IMR-90 (cell line): ENCODE data around the gene TMEM131. TPM values are rescaled to one million over a fixed set of nuclear protein-coding genes. Genes with fewer than 3 reads are reported as not detected.

ENCODE experiments used
- ATAC-seq: fragments of 200-7000 bp; cut with Tn5 transposase; 2 replicates; pipeline ENCODE4 v1.9.1; 2020; ENCODE audit warnings: low read depth, mild to moderate bottlenecking, moderate library complexity
- BruUV-seq: library from RNA; stranded (reverse); fragments of 400-500 nt; replicated peaks from 2 replicates; lab custom pipeline; 2021; lab: Mats Ljungman, UMichigan
- CTCF ChIA-PET: fragments of 300-600 bp; formaldehyde crosslinking; extraction: SDS; loops from one replicate; lab custom pipeline; 2021; ENCODE audit warnings: antibody characterized with exemption; lab: Yijun Ruan, JAX
- POLR2A ChIA-PET: fragments of 300-600 bp; sonication (Branson Sonifier 250); formaldehyde crosslinking; loops from one replicate; lab custom pipeline; 2022; ENCODE audit warnings: antibody characterized with exemption; ENCODE audit not compliant: unreplicated experiment; lab: Charles Lee
- DNase-seq: peaks from one replicate; pipeline ENCODE4 v3.0.0; 2013
- H2AFZ ChIP-seq: replicated peaks from 2 replicates; pipeline ENCODE3; 2013; ENCODE audit warnings: low read length, mild to moderate bottlenecking; ENCODE audit not compliant: poor library complexity
- H2AK5ac ChIP-seq: 2 replicates; pipeline ENCODE4 v1.6.1; 2013; ENCODE audit warnings: low read depth, low read length, inconsistent platforms
- H2AK9ac ChIP-seq: replicated peaks from 2 replicates; pipeline ENCODE3; 2013; ENCODE audit warnings: mild to moderate bottlenecking, low read depth, low read length, moderate library complexity; ENCODE audit not compliant: poor library complexity
- H2BK120ac ChIP-seq: 2 replicates; pipeline ENCODE4 v1.6.1; 2013; ENCODE audit warnings: low read depth, low read length, inconsistent platforms
- H2BK15ac ChIP-seq: 3 replicates; pipeline ENCODE4 v1.6.1; 2013; ENCODE audit warnings: low read depth, low read length, inconsistent platforms
- H2BK20ac ChIP-seq: 2 replicates; pipeline ENCODE4 v1.6.1; 2013; ENCODE audit warnings: low read depth, mild to moderate bottlenecking, inconsistent platforms, low read length, moderate library complexity
- H2BK5ac ChIP-seq: 2 replicates; pipeline ENCODE4 v1.6.1; 2013; ENCODE audit warnings: mild to moderate bottlenecking, low read depth, low read length, inconsistent platforms; ENCODE audit not compliant: poor library complexity, severe bottlenecking
- H3K14ac ChIP-seq: replicated peaks from 2 replicates; pipeline ENCODE4 v1.6.1; 2013; ENCODE audit warnings: low read depth, low read length, inconsistent platforms
- H3K18ac ChIP-seq: 2 replicates; pipeline ENCODE4 v1.6.1; 2013; ENCODE audit warnings: low read depth, low read length, control low read depth
- H3K23ac ChIP-seq: 2 replicates; pipeline ENCODE4 v1.6.1; 2013; ENCODE audit warnings: low read depth, low read length, inconsistent platforms
- H3K27ac ChIP-seq: 2 replicates; pipeline ENCODE4 v1.5.1; 2013; ENCODE audit warnings: mild to moderate bottlenecking, control low read depth, low read length; ENCODE audit not compliant: insufficient read depth
- H3K27me3 ChIP-seq: 2 replicates; pipeline ENCODE4 v1.6.1; 2013; ENCODE audit warnings: low read length; ENCODE audit not compliant: control insufficient read depth, insufficient read depth
- H3K36me3 ChIP-seq: 2 replicates; pipeline ENCODE4 v1.6.1; 2013; ENCODE audit warnings: low read length, mixed read lengths; ENCODE audit not compliant: control insufficient read depth, insufficient read depth
- H3K4ac ChIP-seq: 2 replicates; pipeline ENCODE4 v1.6.1; 2013; ENCODE audit warnings: low read depth, low read length, inconsistent platforms
- H3K4me1 ChIP-seq: 2 replicates; pipeline ENCODE4 v1.6.1; 2013; ENCODE audit warnings: low read length, mixed read lengths; ENCODE audit not compliant: control insufficient read depth, insufficient read depth
- H3K4me2 ChIP-seq: 2 replicates; pipeline ENCODE4 v1.6.1; 2013; ENCODE audit warnings: low read depth, mild to moderate bottlenecking, control low read depth, low read length, moderate library complexity
- H3K4me3 ChIP-seq: 2 replicates; pipeline ENCODE4 v1.5.1; 2013; ENCODE audit warnings: low read depth, mild to moderate bottlenecking, control low read depth, low read length, moderate library complexity; ENCODE audit not compliant: insufficient read depth
- H3K56ac ChIP-seq: 2 replicates; pipeline ENCODE4 v1.6.1; 2013; ENCODE audit warnings: low read length, inconsistent platforms; ENCODE audit not compliant: insufficient read depth; ENCODE audit errors: extremely low read depth
- H3K79me1 ChIP-seq, 2 experiments: 2 replicates each; pipeline ENCODE4 v1.6.1; 2013; ENCODE audit warnings: low read length in 2 of 2, inconsistent platforms in 1 of 2, low read depth in 1 of 2
- H3K9ac ChIP-seq: 2 replicates; pipeline ENCODE4 v1.6.1; 2013; ENCODE audit warnings: low read depth, low read length, control low read depth
- H3K9me1 ChIP-seq: 2 replicates; pipeline ENCODE4 v1.6.1; 2013; ENCODE audit warnings: low read length, inconsistent platforms; ENCODE audit not compliant: insufficient read depth
- H3K9me3 ChIP-seq: 2 replicates; pipeline ENCODE4 v1.6.1; 2013; ENCODE audit warnings: low read length; ENCODE audit not compliant: control insufficient read depth, insufficient read depth
- H4K20me1 ChIP-seq: 2 replicates; pipeline ENCODE4 v1.6.1; 2013; ENCODE audit warnings: low read length, inconsistent platforms; ENCODE audit not compliant: insufficient read depth
- H4K5ac ChIP-seq: 2 replicates; pipeline ENCODE4 v1.6.1; 2013; ENCODE audit warnings: mild to moderate bottlenecking, low read depth, low read length, control low read depth
- H4K8ac ChIP-seq, 2 experiments: 2 replicates each; pipeline ENCODE4 v1.6.1; 2013; ENCODE audit warnings: low read depth in 2 of 2, low read length in 2 of 2, control low read depth in 1 of 2, inconsistent platforms in 1 of 2
- H4K91ac ChIP-seq: 2 replicates; pipeline ENCODE4 v1.6.1; 2013; ENCODE audit warnings: low read depth, low read length, inconsistent platforms; ENCODE audit not compliant: insufficient read depth
- BHLHE40 ChIP-seq: fragments of 150-350 bp; IDR thresholded peaks from 2 replicates; pipeline ENCODE4 v1.6.1; 2016; ENCODE audit warnings: mild to moderate bottlenecking, low read depth, low read length
- CEBPB ChIP-seq: IDR thresholded peaks from 2 replicates; pipeline ENCODE4 v1.6.1; 2012; ENCODE audit warnings: low read depth, low read length, improper control_type of control experiment
- MAZ ChIP-seq: IDR thresholded peaks from 2 replicates; pipeline ENCODE4 v1.6.1; 2012; ENCODE audit warnings: low read depth, mild to moderate bottlenecking, low read length, improper control_type of control experiment, moderate library complexity, borderline replicate concordance
- MXI1 ChIP-seq: IDR thresholded peaks from 2 replicates; pipeline ENCODE4 v1.6.1; 2012; ENCODE audit warnings: low read depth, mild to moderate bottlenecking, low read length, moderate library complexity, borderline replicate concordance
- POLR2A ChIP-seq: IDR thresholded peaks from 2 replicates; pipeline ENCODE4 v1.6.1; 2012; ENCODE audit warnings: mild to moderate bottlenecking, low read depth, low read length
- RFX5 ChIP-seq: IDR thresholded peaks from 2 replicates; pipeline ENCODE4 v1.8.0; 2012; ENCODE audit warnings: low read depth, mild to moderate bottlenecking, low read length, moderate library complexity
- SMC3 ChIP-seq: fragments of 150-350 bp; IDR thresholded peaks from 2 replicates; pipeline ENCODE4 v1.6.1; 2016; ENCODE audit warnings: low read depth, mild to moderate bottlenecking, antibody characterized with exemption, low read length, moderate library complexity
- whole genome bisulfite sequencing, 2 experiments: methylation state at CpG; one replicate each; pipeline versions ENCODE4 v1.1.5 to v1.1.7; 2013; ENCODE audit warnings: missing lambda C conversion rate in 2 of 2; ENCODE audit not compliant: insufficient read length in 1 of 2; ENCODE audit errors: extremely low coverage in 2 of 2; 5-methylcytosine and 5-hydroxymethylcytosine counted together
- dilution Hi-C: fragments of 300-500 bp; cut with HindIII; formaldehyde crosslinking; loops from one replicate; pipeline ENCODE4 v1.14.3; 2018; ENCODE audit warnings: low sequenced_read_pairs; ENCODE audit not compliant: unreplicated experiment
- in situ Hi-C: fragments of 300-500 bp; cut with MboI; formaldehyde crosslinking; loops from 3 replicates; pipeline ENCODE4 v1.14.3; 2019; ENCODE audit warnings: low sequenced_read_pairs, inconsistent platforms, mixed read lengths
- intact Hi-C: fragments of 100-400 bp; cut with micrococcal nuclease; formaldehyde crosslinking; loops from 2 replicates; pipeline ENCODE4 v1.10.0; 2022
- polyA plus RNA-seq, 3 experiments: library from polyadenylated mRNA; depleted of rRNA; stranded (reverse); fragments of >200 nt; gene quantifications; 2 replicates each; pipeline ENCODE4 v1.2.3, GENCODE V29; 2012; ENCODE audit warnings: low replicate concordance in 1 of 3
- total RNA-seq: library from RNA; depleted of rRNA; stranded (reverse); fragments of >200 nt; gene quantifications from 2 replicates; pipeline ENCODE4 v1.2.3, GENCODE V29; 2012
- TF ChIP-seq, protein P1 (sequence below): fragments of 150-350 bp; IDR thresholded peaks from 2 replicates; pipeline ENCODE4 v1.6.1; 2017; ENCODE audit warnings: mild to moderate bottlenecking, antibody characterized with exemption, low read length, low read depth
- TF ChIP-seq, protein P2 (sequence below): conservative IDR thresholded peaks from 2 replicates; pipeline ENCODE4 v1.5.1; 2012; ENCODE audit warnings: mild to moderate bottlenecking, low read depth, low read length, improper control_type of control experiment

The TMEM131 gene
- total and polyA plus RNA-seq, 2 of the 4 experiments (the other 2 are of a cell fraction), result 13.3 to 14.0 TPM

DNA sequence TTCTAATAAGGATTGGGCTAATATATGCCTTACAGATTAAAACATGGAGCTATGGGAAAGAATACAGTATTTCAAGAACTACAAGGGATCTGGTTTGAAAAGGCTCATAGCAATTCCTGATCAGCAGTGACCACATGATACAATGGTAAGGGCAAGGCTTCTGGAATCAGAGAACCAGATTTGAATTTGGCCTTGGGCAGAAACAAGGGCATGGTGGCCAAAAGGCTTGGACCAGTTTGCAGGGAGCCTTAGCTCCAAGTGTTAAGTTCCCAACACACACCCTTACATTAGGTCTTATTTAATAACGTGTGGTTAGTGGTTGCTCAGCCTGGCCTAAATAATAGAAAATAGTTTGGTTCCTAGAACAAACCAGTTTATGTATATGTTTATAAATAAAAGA, 194.7 kb downstream of the TMEM131 start (continued):
- no peak for TF ChIP-seq CEBPB

DNA sequence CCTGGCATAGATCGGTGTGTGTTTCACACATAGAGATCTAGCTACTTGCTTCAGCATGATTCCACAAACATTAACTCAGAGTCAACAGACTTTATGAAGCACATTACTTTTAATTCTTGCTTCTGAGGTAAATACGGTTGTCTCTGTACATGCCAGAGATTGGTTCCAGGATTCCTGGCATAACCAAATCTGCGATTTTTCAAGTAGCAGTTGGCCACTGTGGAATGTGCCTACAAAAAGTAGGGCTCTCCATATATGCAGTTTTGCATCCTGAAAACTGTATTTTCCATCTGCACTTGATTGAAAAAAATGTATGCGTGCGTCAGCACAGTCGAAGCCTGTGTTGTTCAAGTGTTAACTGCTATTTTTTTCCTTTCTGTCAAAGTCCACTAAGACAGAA, 197.3 kb downstream of the TMEM131 start:
- no peak overlapping the region for H2BK5ac ChIP-seq
- H3K23ac ChIP-seq, result no peak overlapping the region
- no peak overlapping the region for H3K27ac ChIP-seq
- H3K36me3 ChIP-seq, result peaks cover 6% of the 10 kb centered on the region
- H4K5ac ChIP-seq, result no peak overlapping the region
- no peak overlapping the region for H3K4me3 ChIP-seq
- dilution Hi-C loops (no loop called here), intact Hi-C loops (no loop called here), in situ Hi-C loops (no loop called here)
- no peak overlapping the region for H3K14ac ChIP-seq
- no peak overlapping the region for H2AK9ac ChIP-seq
- no peak overlapping the region for H2AK5ac ChIP-seq
- no peaks in the 10 kb centered on the region for H3K9me3 ChIP-seq
- POLR2A ChIA-PET, result no interaction called here
- no peaks in the 10 kb centered on the region for H4K20me1 ChIP-seq
- no peak overlapping the region for H3K9ac ChIP-seq
- no peak for ATAC-seq
- TF ChIP-seq RFX5, result no peak
- TF ChIP-seq MXI1, result no peak
- no peak for TF ChIP-seq SMC3
- TF ChIP-seq POLR2A, result no peak
- no peak for TF ChIP-seq CEBPB
- TF ChIP-seq, protein P1, sequence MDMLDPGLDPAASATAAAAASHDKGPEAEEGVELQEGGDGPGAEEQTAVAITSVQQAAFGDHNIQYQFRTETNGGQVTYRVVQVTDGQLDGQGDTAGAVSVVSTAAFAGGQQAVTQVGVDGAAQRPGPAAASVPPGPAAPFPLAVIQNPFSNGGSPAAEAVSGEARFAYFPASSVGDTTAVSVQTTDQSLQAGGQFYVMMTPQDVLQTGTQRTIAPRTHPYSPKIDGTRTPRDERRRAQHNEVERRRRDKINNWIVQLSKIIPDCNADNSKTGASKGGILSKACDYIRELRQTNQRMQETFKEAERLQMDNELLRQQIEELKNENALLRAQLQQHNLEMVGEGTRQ, result no peak
- TF ChIP-seq BHLHE40, result no peak
- TF ChIP-seq, protein P2, sequence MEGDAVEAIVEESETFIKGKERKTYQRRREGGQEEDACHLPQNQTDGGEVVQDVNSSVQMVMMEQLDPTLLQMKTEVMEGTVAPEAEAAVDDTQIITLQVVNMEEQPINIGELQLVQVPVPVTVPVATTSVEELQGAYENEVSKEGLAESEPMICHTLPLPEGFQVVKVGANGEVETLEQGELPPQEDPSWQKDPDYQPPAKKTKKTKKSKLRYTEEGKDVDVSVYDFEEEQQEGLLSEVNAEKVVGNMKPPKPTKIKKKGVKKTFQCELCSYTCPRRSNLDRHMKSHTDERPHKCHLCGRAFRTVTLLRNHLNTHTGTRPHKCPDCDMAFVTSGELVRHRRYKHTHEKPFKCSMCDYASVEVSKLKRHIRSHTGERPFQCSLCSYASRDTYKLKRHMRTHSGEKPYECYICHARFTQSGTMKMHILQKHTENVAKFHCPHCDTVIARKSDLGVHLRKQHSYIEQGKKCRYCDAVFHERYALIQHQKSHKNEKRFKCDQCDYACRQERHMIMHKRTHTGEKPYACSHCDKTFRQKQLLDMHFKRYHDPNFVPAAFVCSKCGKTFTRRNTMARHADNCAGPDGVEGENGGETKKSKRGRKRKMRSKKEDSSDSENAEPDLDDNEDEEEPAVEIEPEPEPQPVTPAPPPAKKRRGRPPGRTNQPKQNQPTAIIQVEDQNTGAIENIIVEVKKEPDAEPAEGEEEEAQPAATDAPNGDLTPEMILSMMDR, result no peak
- TF ChIP-seq MAZ, result no peak
- 29% methylated on average over 1 of the region's 6 CpGs; no CpG with 5 or more reads in 1 of the 2 experiments for WGBS, 2 experiments
- H3K79me1 ChIP-seq, result no peaks in the 10 kb centered on the region
- no peak overlapping the region for H2AFZ ChIP-seq
- no peak overlapping the region for H3K18ac ChIP-seq
- H2BK20ac ChIP-seq, result no peak overlapping the region
- peaks cover 4% of the 10 kb centered on the region for H3K4me1 ChIP-seq
- no peaks in the 10 kb centered on the region for H3K27me3 ChIP-seq
- CTCF ChIA-PET, result no interaction called here
- no peak overlapping the region for H4K8ac ChIP-seq
- no peak overlapping the region for H3K4me2 ChIP-seq
- DNase-seq, result no peak
- peaks cover 2% of the 10 kb centered on the region; the same call in 1 of the 2 replicates for H3K9me1 ChIP-seq
- BruUV-seq, result no TSS peak
- no peak overlapping the region for H3K56ac ChIP-seq
- H2BK120ac ChIP-seq, result no peak overlapping the region
- H4K91ac ChIP-seq, result no peak overlapping the region
- no peak overlapping the region for H2BK15ac ChIP-seq
- no peak overlapping the region for H3K4ac ChIP-seq
